ENCODE data around the gene RAB9A. TPM values are rescaled to one million over a fixed set of nuclear protein-coding genes. Genes with fewer than 3 reads are reported as not detected.

Gene RAB9A
- total and polyA plus RNA-seq, 7 experiments from 2014 or later = 10.1 to 22.8 (median 18.3) TPM

- ATAC-seq (peak; percentile 52), DNase-seq (no peak)
- Mint-ChIP-seq H3K27ac (peak overlapping the region in 1 of 9 donors; percentile 41), H3K36me3 (peaks cover 0 to 31% (median 14%) of the 10 kb centered on the region in 5 donors), H3K4me3 (peak overlapping the region in 1 of 10 donors; percentile 16), H3K4me1 (peaks cover 0 to 51% (median 20%) of the 10 kb centered on the region in 7 donors), H3K9me3 (peaks cover 0 to 1% (median 0%) of the 10 kb centered on the region in 11 donors), H3K27me3 (no peaks in the 10 kb centered on the region)
- ChIA-PET POLR2A (interaction anchor here (1.7 kb wide), 1 partner anchor 18 kb away, joined by 3 read pairs; the partner anchor contains the start of genes OFD1 and TRAPPC2), CTCF (no interaction called here)
- no peaks in the 10 kb centered on the region for H3K9me3 ChIP-seq (ENCODE audit: control insufficient read depth in 2 of 3, low read length in 3 of 3)
- intact Hi-C loops (cut with micrococcal nuclease) = no loop called here
- H3K27ac ChIP-seq (ENCODE audit: low read depth, low read length) = peak overlapping the region; percentile 0
- no peak overlapping the region for H3K4me3 ChIP-seq (ENCODE audit: low read length)
- no peaks in the 10 kb centered on the region for H3K27me3 ChIP-seq (ENCODE audit: control insufficient read depth in 2 of 2, insufficient read depth in 2 of 2, low read length in 2 of 2)
- H3K4me1 ChIP-seq (ENCODE audit: control insufficient read depth in 2 of 2, insufficient read depth in 2 of 2, low read length in 2 of 2) = peaks cover 4 to 39% of the 10 kb centered on the region in 2 donors
- H3K36me3 ChIP-seq (ENCODE audit: control insufficient read depth in 2 of 3, insufficient read depth in 3 of 3, low read length in 3 of 3) = peaks cover 0 to 9% (median 5%) of the 10 kb centered on the region in 3 experiments
Measured at GRCh38 chrX:13716455-13716854, 27.5 kb downstream of the RAB9A start.

- H3K4me1 Mint-ChIP-seq = peaks cover 0 to 51% (median 21%) of the 10 kb centered on the region in 7 donors
- intact Hi-C loops (cut with micrococcal nuclease) = no loop called here
- POLR2A ChIA-PET = interaction anchor here (1.7 kb wide), 1 partner anchor 17 kb away, joined by 3 read pairs; the partner anchor contains the start of genes OFD1 and TRAPPC2
- Histone ChIP-seq H3K9me3 (ENCODE audit: control insufficient read depth in 2 of 3, low read length in 3 of 3) (no peaks in the 10 kb centered on the region), H3K27me3 (ENCODE audit: control insufficient read depth in 2 of 2, insufficient read depth in 2 of 2, low read length in 2 of 2) (no peaks in the 10 kb centered on the region), H3K36me3 (ENCODE audit: control insufficient read depth in 2 of 3, insufficient read depth in 3 of 3, low read length in 3 of 3) (peaks cover 0 to 9% (median 5%) of the 10 kb centered on the region in 3 experiments), H3K4me1 (ENCODE audit: control insufficient read depth in 2 of 2, insufficient read depth in 2 of 2, low read length in 2 of 2) (peaks cover 4 to 36% of the 10 kb centered on the region in 2 donors), H3K4me3 (ENCODE audit: low read length) (peak overlapping the region; percentile 37), H3K27ac (ENCODE audit: low read depth, low read length) (peak overlapping the region; percentile 43)
- H3K27ac Mint-ChIP-seq = peak overlapping the region in 7 of 9 donors; percentile 36 to 87 (median 70)
- H3K36me3 Mint-ChIP-seq = peaks cover 0 to 29% (median 17%) of the 10 kb centered on the region in 5 donors
- peak; percentile 71 for ATAC-seq
- peak in 7 of 9 donors; percentile 6 to 46 (median 34) for DNase-seq
- no peaks in the 10 kb centered on the region for H3K27me3 Mint-ChIP-seq
- H3K9me3 Mint-ChIP-seq = peaks cover 0 to 1% (median 0%) of the 10 kb centered on the region in 11 donors
- CTCF ChIA-PET = no interaction called here
- peak overlapping the region in 7 of 10 donors; percentile 7 to 47 (median 29) for H3K4me3 Mint-ChIP-seq
Measured at GRCh38 chrX:13716905-13717304, 28.0 kb downstream of the RAB9A start.

- ATAC-seq (no peak), DNase-seq (no peak)
- H3K27me3 ChIP-seq (ENCODE audit: control insufficient read depth in 2 of 2, insufficient read depth in 2 of 2, low read length in 2 of 2) = no peaks in the 10 kb centered on the region
- Mint-ChIP-seq H3K4me3 (no peak overlapping the region), H3K4me1 (peaks cover 0 to 53% (median 26%) of the 10 kb centered on the region in 7 donors), H3K36me3 (peaks cover 0 to 29% (median 22%) of the 10 kb centered on the region in 5 donors), H3K27ac (peak overlapping the region in 8 of 9 donors; percentile 5 to 87 (median 38)), H3K9me3 (peaks cover 0 to 1% (median 0%) of the 10 kb centered on the region in 11 donors), H3K27me3 (no peaks in the 10 kb centered on the region)
- H3K36me3 ChIP-seq (ENCODE audit: control insufficient read depth in 2 of 3, insufficient read depth in 3 of 3, low read length in 3 of 3) = peaks cover 0 to 9% (median 5%) of the 10 kb centered on the region in 3 experiments
- ChIA-PET POLR2A (interaction anchor here (2.8 kb wide), 1 partner anchor 17 kb away, joined by 10 read pairs; the partner anchor contains the start of genes OFD1 and TRAPPC2), CTCF (no interaction called here)
- H3K4me3 ChIP-seq (ENCODE audit: low read length) = no peak overlapping the region
- intact Hi-C loops (cut with micrococcal nuclease) = loop anchor here in 1 of 2 donors (2.0 kb wide), 2 partner anchors 15 to 17 kb away; partner anchors contain the start of genes OFD1 and TRAPPC2
- H3K9me3 ChIP-seq (ENCODE audit: control insufficient read depth in 2 of 3, low read length in 3 of 3) = no peaks in the 10 kb centered on the region
- H3K27ac ChIP-seq (ENCODE audit: low read depth, low read length) = no peak overlapping the region
- H3K4me1 ChIP-seq (ENCODE audit: control insufficient read depth in 2 of 2, insufficient read depth in 2 of 2, low read length in 2 of 2) = peaks cover 4 to 36% of the 10 kb centered on the region in 2 donors
Measured at GRCh38 chrX:13717700-13718472, 29.0 kb downstream of the RAB9A start.

GRCh38 chrX:13719192-13719856, 30.4 kb downstream of the RAB9A start:
- Histone ChIP-seq H3K4me3 (ENCODE audit: low read length) (no peak overlapping the region), H3K36me3 (ENCODE audit: control insufficient read depth in 2 of 3, insufficient read depth in 3 of 3, low read length in 3 of 3) (peaks cover 0 to 9% (median 5%) of the 10 kb centered on the region in 3 experiments), H3K27ac (ENCODE audit: low read depth, low read length) (peak overlapping the region; percentile 3), H3K9me3 (ENCODE audit: control insufficient read depth in 2 of 3, low read length in 3 of 3) (no peaks in the 10 kb centered on the region), H3K4me1 (ENCODE audit: control insufficient read depth in 2 of 2, insufficient read depth in 2 of 2, low read length in 2 of 2) (peaks cover 4 to 42% of the 10 kb centered on the region in 2 donors), H3K27me3 (ENCODE audit: control insufficient read depth in 2 of 2, insufficient read depth in 2 of 2, low read length in 2 of 2) (no peaks in the 10 kb centered on the region)
- POLR2A ChIA-PET = interaction anchor here (1.5 to 2.8 kb wide), 2 partner anchors 15 to 21 kb away, joined by 3 to 10 read pairs; partner anchors contain the start of genes OFD1 and TRAPPC2
- ATAC-seq = peak; percentile 63
- CTCF ChIA-PET = interaction anchor here (0.7 to 0.8 kb wide), 2 partner anchors 15 to 720 kb away, joined by 4 to 8 read pairs; partner anchors contain the start of genes OFD1 and TRAPPC2
- H3K9me3 Mint-ChIP-seq = peaks cover 0 to 4% (median 0%) of the 10 kb centered on the region in 11 donors
- no peaks in the 10 kb centered on the region for H3K27me3 Mint-ChIP-seq
- intact Hi-C loops (cut with micrococcal nuclease) = loop anchor here in 1 of 2 donors (2.0 kb wide), 2 partner anchors 15 to 17 kb away; partner anchors contain the start of genes OFD1 and TRAPPC2
- H3K4me1 Mint-ChIP-seq = peaks cover 8 to 63% (median 34%) of the 10 kb centered on the region in 7 donors
- peak in 1 of 9 donors; percentile 12 for DNase-seq
- peak overlapping the region; percentile 20 to 84 (median 62) for H3K27ac Mint-ChIP-seq
- peak overlapping the region in 3 of 10 donors; percentile 11 to 20 (median 15) for H3K4me3 Mint-ChIP-seq
- H3K36me3 Mint-ChIP-seq = peaks cover 0 to 37% (median 32%) of the 10 kb centered on the region in 5 donors

- ChIA-PET CTCF (no interaction called here), POLR2A (interaction anchor here (1.4 kb wide), 1 partner anchor 33 kb away, joined by 3 read pairs; the partner anchor contains the start of gene RAB9A)
- Histone ChIP-seq H3K4me1 (ENCODE audit: control insufficient read depth in 2 of 2, insufficient read depth in 2 of 2, low read length in 2 of 2) (peaks cover 4 to 35% of the 10 kb centered on the region in 2 donors), H3K27me3 (ENCODE audit: control insufficient read depth in 2 of 2, insufficient read depth in 2 of 2, low read length in 2 of 2) (no peaks in the 10 kb centered on the region), H3K27ac (ENCODE audit: low read depth, low read length) (no peak overlapping the region), H3K4me3 (ENCODE audit: low read length) (no peak overlapping the region), H3K9me3 (ENCODE audit: control insufficient read depth in 2 of 3, low read length in 3 of 3) (no peaks in the 10 kb centered on the region), H3K36me3 (ENCODE audit: control insufficient read depth in 2 of 3, insufficient read depth in 3 of 3, low read length in 3 of 3) (peaks cover 0 to 5% (median 0%) of the 10 kb centered on the region in 3 experiments)
- ATAC-seq = no peak
- no peak overlapping the region for H3K4me3 Mint-ChIP-seq
- peaks cover 0 to 43% (median 32%) of the 10 kb centered on the region in 5 donors for H3K36me3 Mint-ChIP-seq
- H3K27ac Mint-ChIP-seq = peak overlapping the region in 2 of 9 donors; percentile 47 to 78
- H3K27me3 Mint-ChIP-seq = no peaks in the 10 kb centered on the region
- intact Hi-C loops (cut with micrococcal nuclease) = no loop called here
- peaks cover 0 to 12% (median 0%) of the 10 kb centered on the region in 11 donors for H3K9me3 Mint-ChIP-seq
- H3K4me1 Mint-ChIP-seq = peaks cover 15 to 76% (median 49%) of the 10 kb centered on the region in 7 donors
- no peak for DNase-seq
Measured at GRCh38 chrX:13721371-13721770, 32.4 kb downstream of the RAB9A start.
